ES-I3 (cell line): ENCODE results near the gene FAM72D.
"Not testable (repeated sequence)": the region's sequence is repeated elsewhere in the genome, so short reads cannot be mapped to it uniquely, and the experiment has no call there.

Source experiments
- H3K36me3 ChIP-seq: 2 replicates; pipeline ENCODE4 v1.6.1; 2013; ENCODE audit warnings: mild to moderate bottlenecking, low read length, control low read depth, moderate library complexity; ENCODE audit not compliant: insufficient read depth
- H3K4me1 ChIP-seq: 2 replicates; pipeline ENCODE4 v1.6.1; 2013; ENCODE audit warnings: mild to moderate bottlenecking, control low read depth, low read length; ENCODE audit not compliant: insufficient read depth
- H3K9ac ChIP-seq: 2 replicates; pipeline ENCODE4 v1.6.1; 2013; ENCODE audit warnings: low read depth, mild to moderate bottlenecking, low read length, moderate library complexity
- H3K9me3 ChIP-seq: 2 replicates; pipeline ENCODE4 v1.6.1; 2013; ENCODE audit warnings: mild to moderate bottlenecking, low read length, moderate library complexity; ENCODE audit not compliant: control insufficient read depth, insufficient read depth

Gene FAM72D

DNA sequence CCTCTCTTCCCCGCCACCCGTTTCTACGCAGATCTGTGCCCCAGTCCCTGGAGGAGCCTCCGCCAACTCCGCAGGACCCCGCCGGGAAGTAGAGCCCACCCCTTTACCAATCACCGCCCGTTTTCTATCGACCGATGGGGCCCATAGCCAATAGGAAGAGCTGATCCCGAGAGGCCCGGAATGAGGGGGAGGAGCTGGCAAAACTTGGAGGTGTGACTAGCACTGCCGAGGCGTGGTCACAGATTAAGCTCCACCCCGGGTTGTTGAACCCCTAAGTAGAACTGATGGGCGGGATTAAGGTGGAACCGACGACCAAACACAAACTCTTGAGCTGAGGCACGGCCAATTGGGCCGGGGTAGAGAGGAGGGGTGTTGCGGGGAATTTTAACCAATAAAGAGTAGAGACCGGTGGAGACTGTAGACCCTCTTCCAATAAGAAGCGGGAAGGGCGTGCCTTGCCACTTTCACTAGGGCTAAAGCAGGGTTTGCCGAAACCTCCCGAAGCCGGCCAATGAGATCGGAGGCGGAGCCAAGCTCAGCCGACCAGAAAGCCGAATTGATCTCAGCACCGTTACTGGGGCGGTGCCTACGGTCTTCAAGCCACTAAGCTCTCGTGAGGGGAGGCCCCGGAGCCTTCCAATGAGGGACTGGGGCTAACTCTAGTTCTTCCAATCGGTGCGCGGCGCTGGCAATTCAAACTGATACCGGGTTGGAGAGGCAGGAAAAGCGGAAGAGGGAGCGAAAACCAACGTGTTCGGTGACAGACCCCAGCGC is at the start of gene FAM72D, which contains the start of gene SRGAP2B:
Gene FAM72D (plus strand): TSS at position 691 of the 774 bp plus-strand sequence. CDS start 874 bp downstream, outside the sequence.
Gene SRGAP2B (minus strand): TSS at position 45 of the 774 bp plus-strand sequence. CDS start 2,427 bp downstream, outside the sequence.
- not testable (repeated sequence) for H3K4me1 ChIP-seq, H3K9me3 ChIP-seq, H3K36me3 ChIP-seq, H3K9ac ChIP-seq

DNA sequence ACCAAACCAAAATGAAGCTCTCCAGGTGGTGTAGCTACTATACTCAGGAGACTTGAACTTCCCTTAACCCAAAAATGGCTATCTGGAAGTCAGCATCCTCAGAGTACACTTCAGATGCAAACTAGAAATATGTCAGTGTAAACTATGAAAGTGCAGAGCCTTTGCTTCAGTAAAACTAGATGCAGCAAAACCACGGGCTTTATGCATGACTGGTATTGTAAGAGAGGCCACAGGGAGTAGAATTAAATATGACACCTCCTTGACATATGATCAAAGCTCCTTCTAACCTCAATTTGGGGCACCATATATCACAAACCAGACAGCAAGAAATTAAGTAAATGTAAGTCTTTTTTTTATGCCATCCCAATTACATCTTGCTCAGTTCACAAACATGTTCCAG is 48.2 kb upstream of the FAM72D start:
- H3K9ac ChIP-seq, H3K9me3 ChIP-seq, H3K36me3 ChIP-seq, H3K4me1 ChIP-seq: not testable (repeated sequence)

DNA sequence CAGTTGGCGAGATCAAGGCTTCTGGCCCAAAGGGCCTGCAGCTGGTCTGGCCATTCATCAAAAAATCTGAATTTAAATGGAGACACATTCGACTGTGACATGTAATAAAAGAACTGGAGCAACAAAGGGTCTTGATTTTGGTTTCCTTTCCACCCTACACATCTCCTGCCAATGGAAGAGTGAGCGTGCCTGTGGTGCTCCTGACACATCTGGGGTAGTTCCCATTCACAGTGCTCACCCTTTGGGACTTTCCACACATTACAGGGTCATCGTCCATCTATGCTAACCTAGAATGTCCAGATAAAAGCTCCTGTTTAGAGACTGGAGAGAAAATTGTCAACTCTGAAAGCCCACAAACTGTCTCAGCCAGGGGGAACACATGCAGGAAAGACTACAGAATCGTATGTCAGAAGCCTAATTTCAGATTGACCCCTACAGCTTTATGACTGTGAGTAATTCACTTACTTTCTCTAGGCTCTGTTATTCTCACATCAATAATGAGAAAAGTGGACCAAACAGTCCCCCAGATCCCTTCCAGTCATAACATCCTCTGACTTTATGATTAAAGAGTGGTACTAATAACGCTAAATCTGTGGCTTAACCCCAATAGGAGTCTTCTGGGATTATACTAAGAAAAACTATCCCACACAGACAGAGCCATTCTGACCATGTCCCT is 47.5 kb upstream of the FAM72D start:
- H3K36me3 ChIP-seq, H3K9me3 ChIP-seq, H3K4me1 ChIP-seq, H3K9ac ChIP-seq: not testable (repeated sequence)

DNA sequence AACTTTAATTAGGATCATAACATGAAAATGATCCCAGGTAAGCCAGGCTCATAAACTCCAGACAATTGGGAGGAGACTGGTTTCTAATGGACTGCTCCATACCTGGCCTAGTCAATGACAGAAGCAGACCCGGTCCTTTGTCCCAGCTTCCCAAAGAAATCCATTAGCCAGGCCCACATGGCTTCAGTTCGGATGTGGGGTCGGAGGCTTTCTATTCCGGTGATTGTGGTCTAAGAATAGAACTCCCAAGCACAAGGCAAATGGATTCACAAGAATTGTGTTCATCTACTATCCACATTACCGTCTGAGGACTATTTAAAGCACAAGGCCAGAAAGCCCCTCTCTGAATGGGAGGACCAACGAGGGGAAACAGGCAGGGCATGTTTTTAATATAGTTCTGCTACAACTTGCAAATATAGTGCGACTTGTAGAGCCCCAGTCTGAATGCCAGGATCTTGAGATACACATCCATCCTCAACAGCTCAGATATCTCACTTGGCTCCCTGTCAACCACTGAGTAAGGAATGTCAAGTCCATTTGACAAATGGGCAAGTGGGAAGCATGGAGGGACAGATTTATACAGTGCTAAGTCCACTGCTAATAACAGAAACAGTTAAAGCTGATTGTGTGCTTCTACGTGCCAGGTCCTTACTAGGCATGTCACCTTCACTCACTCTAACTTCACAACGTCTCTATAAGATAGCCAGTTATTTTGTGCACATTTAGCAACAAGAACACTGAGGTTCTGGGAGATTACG is 43.6 kb upstream of the FAM72D start:
- H3K9ac ChIP-seq, H3K9me3 ChIP-seq, H3K36me3 ChIP-seq, H3K4me1 ChIP-seq: not testable (repeated sequence)

DNA sequence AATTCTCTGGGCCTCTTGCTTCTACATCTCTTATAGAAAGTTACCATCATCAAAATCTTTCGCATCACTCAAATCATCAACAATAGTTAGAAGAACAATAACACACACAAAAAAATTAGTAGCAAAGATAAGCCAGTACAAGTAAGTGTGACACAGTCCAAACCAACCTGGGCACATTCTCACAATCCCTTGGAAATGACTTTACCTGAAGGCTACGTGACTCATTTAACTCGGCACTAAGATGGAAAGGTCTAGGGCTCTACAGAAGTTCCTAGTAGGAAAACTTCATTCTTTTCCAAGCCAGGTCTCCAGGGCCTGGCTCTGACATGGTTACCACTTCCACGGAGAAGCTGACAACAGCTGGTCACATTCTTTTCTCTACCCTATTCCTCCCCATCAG is 42.3 kb upstream of the FAM72D start:
- H3K36me3 ChIP-seq, H3K4me1 ChIP-seq, H3K9me3 ChIP-seq, H3K9ac ChIP-seq: not testable (repeated sequence)

DNA sequence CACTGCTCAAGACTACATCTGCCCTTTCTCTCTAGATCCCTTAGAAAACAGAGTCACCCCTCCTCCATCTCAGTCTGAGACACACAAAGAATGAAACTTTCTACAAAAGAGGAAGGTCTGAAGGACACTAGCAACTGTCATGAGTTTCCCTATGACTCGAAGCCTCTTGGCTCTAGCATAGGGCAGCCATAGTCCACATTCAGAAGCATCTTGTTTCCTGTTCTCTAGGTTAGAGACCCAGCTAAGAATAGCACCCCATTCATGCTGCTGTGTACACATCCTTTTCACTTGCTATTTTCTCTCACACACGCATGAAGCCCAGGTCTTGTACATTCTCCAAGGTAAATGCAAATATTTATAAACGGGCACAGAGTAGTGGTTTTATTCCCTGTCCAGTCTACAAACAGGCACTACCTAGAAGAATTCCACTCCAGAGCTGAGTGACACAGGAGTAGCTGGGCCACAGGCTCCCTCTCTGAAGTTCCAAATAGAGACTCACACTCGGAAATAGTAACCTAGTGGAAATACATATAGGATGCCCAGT is 40.5 kb upstream of the FAM72D start:
- H3K9me3 ChIP-seq, H3K36me3 ChIP-seq, H3K9ac ChIP-seq, H3K4me1 ChIP-seq: not testable (repeated sequence)

DNA sequence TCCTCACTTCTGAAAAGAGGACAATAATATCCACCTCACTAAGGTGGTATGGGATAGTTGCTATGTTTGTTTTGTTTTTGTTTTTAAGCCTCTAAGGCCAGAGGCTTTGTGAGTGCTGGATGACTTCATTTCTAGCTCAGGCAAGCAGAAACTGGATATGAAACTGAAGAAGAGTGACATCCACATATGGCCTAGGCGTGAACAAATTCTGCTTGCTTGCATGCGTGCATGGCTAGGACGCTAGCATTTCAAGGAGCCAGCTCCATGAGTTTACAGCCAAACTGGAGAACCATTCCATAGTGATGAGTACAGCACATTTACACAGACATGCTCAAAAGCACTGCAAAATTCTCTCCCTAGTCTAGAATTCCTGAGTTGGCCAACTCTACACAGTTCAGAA is 37.6 kb upstream of the FAM72D start:
- H3K9me3 ChIP-seq, result not testable (repeated sequence)

DNA sequence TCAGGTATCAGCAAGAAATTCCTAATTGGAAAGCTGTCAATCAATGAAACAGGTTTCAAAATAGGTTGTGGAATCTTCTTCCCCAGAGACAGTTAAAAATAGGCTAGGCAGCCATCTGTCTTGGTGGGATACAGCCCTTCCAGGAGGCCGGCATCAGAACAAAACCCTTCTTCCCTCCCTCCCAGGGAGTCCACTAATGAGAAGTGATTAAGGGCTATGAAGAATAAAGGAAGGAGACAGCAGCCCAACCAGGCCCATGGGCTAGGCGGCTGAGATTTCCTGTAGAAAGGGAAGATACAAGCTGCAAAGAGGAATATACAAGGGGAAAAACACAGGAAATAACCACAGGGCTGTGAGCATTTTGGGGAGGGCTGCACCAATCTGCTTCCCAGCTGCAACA is 32.5 kb upstream of the FAM72D start:
- not testable (repeated sequence) for H3K4me1 ChIP-seq, H3K9ac ChIP-seq, H3K36me3 ChIP-seq, H3K9me3 ChIP-seq

More for the DNA sequence above, 37.6 kb upstream of the FAM72D start:
- H3K9ac ChIP-seq, H3K4me1 ChIP-seq, H3K36me3 ChIP-seq: not testable (repeated sequence)

DNA sequence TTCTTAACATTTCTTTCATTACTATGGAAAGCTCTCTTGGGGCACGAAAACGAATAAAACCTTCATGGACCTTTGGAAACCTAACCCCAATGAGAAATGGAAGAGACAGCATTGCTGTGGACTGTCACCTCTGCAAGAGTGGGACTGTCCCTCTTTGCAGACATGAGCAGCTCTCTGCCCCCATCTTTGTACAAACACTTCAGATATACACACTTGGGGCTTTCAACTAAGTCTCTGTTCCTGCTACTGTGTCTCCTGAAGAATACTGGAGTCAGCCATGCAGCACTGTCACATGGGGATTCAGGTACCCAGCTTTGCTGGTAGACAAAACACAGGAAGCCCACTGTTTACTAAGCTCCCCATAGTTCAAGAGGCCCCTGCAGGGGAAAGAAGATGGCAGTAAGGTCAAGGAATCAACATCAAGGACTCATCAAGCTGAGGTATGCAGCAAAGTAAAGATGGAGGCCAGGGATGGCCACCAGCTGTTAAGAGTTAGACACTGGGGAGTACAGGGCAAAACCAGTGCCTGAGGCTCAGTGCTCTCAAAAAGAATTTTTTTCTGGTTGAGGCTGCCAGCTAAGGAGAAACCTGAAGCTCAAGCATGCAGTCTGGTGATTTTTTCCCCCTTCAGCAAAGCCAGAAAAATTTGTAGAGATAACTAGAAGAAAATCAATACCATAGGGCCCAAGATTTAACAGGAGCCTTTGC is 31.7 kb upstream of the FAM72D start:
- H3K9me3 ChIP-seq, H3K9ac ChIP-seq, H3K4me1 ChIP-seq, H3K36me3 ChIP-seq: not testable (repeated sequence)

DNA sequence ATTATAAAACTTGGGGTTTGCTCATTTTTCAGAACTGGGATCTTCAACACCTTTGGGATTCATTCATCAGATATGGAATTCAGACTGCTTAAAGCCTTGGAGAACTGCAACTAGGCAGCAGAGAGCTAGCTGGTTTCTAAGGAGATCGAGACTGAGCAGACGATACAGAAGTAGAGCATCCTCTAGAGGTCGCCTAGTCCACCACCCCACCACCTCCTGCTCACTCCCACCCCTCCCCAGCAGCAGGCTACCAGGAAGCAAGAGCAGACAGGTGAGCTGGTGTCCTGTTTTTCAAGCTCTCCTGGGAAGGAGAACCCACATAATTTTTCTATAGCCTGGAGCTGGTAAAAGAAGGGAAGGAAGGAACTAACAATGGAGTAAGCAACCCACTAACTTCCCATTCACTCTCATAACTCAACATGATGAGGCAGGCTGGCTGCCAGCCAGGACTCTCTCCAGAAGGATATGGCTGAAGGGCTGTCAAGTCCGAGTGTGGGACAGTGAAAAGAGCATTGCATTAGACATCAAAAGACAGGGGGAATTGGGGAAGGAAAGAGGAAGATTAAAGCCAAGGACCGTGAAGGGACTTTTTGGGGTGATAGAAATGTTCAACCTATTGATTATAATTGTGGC is 30.5 kb upstream of the FAM72D start:
- not testable (repeated sequence) for H3K4me1 ChIP-seq, H3K9me3 ChIP-seq, H3K9ac ChIP-seq, H3K36me3 ChIP-seq

DNA sequence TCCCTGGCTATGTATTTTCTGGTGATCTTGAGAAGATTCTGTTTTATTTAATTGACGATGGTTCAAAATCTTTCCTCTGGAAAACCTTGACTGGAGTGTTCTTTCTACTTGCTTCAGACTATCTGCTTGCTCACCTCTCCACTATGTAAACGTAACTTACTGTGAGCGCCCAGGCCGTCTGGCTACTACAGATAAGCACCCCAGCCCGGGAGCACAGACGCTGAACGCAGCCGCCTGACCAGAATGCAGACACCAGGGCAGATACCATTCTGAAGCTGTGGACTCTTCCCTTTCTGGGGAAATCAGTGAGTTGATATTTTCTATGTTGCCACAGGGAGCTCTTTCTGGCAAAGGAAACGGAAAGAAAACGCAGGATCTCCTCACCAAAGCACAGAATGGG is 29.3 kb upstream of the FAM72D start:
- H3K9me3 ChIP-seq, H3K9ac ChIP-seq, H3K4me1 ChIP-seq, H3K36me3 ChIP-seq: not testable (repeated sequence)

DNA sequence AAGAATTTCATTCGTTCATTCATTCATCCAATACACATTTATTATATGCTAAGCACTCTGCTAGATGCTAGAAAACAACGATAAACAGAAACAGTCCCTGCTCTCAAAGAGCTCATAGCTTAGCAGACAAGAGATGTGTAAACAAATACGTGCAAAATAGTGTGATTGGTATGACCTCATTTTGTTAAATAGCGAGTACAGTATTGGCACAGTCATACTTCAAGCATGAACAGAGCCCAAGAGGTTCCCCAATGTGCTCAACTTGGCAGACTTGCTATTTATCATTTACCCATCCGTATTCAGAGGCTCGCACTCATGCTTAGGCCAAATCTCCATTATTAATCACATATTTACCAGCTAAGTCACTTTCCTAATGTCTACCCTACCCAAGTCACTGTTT is 24.2 kb upstream of the FAM72D start:
- H3K9ac ChIP-seq, H3K4me1 ChIP-seq, H3K36me3 ChIP-seq, H3K9me3 ChIP-seq: not testable (repeated sequence)

DNA sequence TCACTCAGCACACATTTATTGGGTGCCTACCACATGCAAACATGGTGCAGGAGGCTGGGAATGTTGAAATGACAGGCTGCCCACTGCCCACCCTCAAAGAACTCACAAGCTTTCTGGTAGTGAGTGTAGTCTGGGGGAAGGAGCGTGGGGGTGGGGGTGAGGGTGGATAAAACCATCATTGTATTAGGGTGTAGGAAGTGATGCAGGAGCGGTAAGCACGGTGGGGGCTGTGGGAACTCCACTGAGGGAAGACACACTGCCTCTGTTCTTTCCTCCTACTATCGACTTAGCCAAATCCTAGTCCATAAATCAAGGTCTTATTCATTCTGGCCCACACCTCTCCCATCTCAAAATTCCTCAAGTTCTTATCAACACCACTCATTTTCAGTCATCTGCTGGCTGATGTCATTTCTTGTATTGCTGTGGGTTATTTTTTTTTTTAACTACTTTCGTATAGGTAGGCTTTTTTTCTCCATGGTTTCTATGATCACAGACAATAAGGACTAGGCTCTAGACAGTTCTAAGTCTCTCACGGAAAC is 21.7 kb upstream of the FAM72D start:
- H3K4me1 ChIP-seq, H3K9me3 ChIP-seq, H3K9ac ChIP-seq, H3K36me3 ChIP-seq: not testable (repeated sequence)

DNA sequence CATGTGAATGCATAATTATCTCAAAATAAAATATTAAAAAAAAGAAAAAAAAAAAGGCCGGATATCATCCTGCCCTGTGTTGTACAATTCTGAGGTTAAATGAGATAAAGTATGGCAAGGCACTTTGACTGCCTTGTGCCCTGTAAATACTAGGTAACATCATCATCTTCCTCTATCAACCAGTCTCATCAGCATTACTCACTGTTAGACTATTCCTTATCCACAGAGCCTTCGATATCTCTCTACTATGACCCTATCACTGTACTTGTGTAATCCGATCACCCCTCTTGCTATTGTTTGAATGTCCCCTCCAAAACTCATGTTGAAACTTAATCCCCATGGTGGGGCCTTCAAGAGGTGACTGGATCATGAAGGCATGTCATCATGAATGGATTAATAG is 18.9 kb upstream of the FAM72D start:
- not testable (repeated sequence) for H3K9me3 ChIP-seq, H3K9ac ChIP-seq, H3K36me3 ChIP-seq, H3K4me1 ChIP-seq
